ENCODE measurements around the gene ZNF440.
"Not testable (repeated sequence)": the region's sequence is repeated elsewhere in the genome, so short reads cannot be mapped to it uniquely, and the experiment has no call there.

The ZNF440 gene

DNA sequence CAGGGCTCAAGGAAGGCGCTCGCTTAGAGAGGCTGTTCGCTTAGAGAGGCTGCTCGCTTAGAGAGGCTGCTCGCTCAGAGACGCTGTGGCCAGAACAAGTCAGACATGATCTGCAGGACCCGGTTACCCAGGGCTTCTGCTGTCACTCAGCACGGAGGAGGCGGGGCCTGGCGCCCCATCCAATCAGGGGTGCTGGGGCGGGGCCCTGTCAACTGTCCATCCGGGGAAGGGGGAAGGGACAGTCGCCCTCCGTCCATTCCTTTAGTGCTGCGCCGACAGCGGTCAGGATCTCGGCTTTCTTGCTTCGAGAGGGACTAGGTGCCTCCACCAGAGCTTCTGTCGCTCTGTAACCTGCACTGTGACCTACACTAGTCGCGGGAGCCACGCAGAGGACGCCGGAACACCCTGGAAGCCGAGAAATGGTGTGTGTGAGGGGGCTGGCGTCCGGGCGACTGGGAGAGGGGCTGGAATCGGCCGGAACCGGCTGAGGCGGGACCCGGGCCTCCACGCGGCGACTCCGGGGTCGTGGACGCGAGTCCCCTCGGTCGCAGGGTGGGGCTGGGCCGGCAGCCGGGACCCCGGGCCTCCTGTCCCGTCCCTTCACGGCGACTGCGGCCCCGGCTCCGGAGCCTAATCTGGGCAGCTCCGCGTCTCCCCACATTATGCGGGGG, at the start of gene ZNF440:
Gene ZNF440, plus strand, starts transcription at position 245 of the 671 bp plus-strand sequence. Its CDS starts 175 bp downstream, at position 420.
- DNase-seq (ENCODE audit: low read depth in 2 of 2, low spot score in 1 of 2): peak; percentile 65 to 68

DNA sequence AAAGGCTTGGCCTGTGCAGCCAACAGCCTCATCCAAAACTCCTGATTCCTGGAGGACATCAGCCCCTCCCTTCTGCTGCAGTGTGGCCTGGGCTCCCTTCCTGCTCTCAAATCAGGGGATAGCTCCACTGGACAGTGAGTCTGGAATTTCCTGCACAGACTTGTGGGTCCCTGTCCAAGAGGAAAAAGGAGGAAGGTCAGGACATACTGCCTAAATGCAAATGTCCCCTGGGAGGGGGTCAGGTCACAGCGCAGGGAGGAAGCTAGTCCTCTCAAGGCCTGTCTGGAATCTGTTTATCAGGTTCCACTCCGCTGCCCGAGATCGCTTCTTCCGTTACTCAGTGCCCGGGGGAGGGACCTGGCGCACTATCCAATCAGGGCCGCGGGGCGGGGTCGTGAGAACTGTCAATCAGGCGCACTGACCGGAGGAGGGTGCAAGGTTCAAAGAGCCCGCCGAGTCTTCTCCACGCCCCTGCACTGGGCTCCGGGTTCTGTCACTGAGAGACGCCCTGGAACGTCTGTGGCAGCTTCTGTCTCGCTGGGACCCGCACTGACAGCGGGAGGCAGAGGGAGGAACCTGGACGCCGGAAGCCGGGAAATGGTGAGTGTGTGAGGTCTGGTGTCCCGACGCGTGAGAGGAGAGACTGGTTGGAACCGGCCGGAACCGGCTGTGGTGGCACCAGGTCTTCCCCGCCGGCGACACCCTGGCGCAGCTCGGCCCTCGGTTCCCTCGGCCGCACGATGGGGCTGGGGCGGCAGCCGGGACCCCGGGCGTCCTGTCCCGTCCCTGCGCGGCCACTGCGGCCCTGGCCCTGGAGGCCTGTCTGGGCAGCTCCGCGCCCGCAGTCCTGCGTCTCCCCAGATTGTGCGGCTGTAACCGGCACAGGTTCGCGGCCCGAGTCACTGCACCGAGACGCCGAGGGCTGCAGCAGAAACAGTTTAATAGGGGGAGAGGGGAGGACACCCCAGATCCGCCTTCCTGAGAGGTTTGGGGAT, 47.2 kb upstream of the ZNF440 start, which contains the start of gene ZNF441:
Gene ZNF441, plus strand, starts transcription at position 404 of the 995 bp plus-strand sequence. Its CDS starts 194 bp downstream, at position 598.
- peak; percentile 85 to 89 for DNase-seq (ENCODE audit: low read depth in 2 of 2, low spot score in 1 of 2)

DNA sequence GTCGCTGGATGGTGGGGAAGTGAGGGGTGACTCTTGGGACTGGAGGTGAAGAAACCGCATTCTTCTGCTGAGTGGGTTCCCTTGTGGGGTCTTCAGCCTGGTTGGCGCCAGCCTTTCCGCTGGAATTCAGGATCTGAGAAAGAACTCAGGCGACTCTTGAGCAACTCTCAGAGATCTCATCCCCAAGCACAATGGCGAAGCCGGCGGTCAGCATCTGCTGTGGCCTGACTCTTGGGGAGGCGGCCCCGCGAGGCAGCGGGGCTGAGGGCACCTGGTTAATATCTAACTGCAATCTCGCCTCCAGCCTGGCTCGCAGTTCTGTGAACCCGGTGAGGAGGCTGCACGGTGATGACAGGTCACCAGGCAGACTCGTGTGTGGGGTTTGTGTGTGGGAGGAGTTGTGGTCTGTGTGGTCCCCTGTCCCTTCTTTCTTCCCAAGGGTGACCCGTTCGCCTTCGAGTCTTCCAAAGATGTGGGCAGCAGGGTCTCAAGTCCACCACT, 46.4 kb upstream of the ZNF440 start:
- DNase-seq (ENCODE audit: low read depth in 2 of 2, low spot score in 1 of 2): no peak

DNA sequence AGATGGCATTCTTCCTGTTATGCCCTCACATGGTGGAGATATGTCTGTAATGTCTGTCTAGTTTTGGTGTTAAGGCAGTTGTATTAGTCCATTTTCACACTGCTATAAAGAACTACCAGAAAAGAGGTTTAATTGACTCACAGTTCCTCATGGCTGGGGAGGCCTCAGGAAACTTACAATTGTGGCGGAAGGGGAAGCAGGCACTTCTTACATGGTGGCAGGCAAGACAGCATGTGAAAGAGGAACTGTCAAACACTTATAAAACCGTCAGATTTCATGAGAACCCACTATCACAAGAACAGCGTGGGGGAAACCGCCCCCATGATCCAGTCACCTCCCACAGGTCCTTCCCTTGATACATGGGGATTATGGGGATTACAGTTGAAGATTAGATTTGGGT, 44.1 kb upstream of the ZNF440 start:
- DNase-seq (ENCODE audit: low read depth in 2 of 2, low spot score in 1 of 2): no peak

DNA sequence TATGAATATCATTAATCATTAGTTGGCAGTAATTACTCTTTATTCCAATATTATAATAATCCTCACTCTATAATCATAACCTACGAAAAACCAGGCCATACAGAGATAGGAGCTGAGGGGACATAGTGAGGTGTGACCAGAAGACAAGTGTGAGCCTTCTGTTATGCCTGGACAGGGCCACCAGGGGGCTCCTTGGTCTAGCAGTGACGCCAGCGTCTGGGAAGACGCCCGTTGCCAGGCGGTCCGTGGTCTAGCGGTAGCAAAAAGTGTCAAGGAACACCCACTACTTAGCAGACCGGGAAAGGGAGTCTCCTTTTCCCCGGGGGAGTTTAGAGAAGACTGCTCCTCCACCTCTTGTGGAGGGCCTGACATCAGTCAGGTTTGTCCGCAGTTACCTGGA, 42.6 kb upstream of the ZNF440 start:
- DNase-seq (ENCODE audit: low read depth in 2 of 2, low spot score in 1 of 2): not testable (repeated sequence)

DNA sequence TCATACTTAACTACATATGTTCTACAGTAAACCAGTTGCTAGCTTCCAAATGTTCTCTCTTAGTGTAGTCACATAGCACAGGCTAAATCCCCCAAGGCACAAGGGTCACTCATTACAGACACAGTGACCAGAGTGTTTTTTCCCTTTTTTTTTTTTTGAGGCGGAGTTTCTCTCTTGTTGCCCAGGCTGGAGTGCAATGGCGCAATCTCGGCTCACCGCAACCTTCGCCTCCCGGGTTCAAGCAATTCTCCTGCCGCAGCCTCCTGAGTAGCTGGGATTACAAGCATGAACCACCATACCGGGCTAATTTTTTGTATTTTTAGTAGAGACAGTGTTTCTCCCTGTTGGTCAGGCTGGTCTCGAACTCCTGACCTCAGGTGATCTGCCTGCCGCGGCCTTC, 37.4 kb upstream of the ZNF440 start:
- DNase-seq (ENCODE audit: low read depth in 2 of 2, low spot score in 1 of 2): not testable (repeated sequence)

DNA sequence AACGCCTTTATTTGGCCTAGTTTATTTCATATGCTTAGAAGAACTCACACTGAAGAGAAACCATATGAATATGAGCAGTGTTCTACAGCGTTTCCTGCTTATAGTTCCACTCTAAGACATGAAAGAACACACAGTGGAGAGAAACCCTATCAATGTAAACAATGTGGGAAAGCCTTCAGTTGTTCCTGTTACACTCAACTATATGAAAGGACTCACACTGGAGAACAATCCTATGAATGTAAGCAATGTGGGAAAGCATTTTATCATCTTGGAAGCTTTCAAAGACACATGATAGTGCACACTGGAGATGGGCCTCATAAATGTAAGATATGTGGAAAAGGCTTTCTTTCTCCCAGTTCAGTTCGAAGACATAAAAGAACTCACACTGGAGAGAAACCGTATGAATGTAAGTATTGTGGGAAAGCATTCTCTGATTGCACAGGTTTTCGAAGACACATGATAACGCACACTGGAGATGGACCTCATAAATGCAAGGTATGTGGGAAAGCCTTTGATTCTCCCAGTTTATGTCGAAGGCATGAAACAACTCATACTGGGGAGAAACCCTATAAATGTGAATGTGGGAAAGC, 33.5 kb upstream of the ZNF440 start:
- no peak for DNase-seq (ENCODE audit: low read depth in 2 of 2, low spot score in 1 of 2)

DNA sequence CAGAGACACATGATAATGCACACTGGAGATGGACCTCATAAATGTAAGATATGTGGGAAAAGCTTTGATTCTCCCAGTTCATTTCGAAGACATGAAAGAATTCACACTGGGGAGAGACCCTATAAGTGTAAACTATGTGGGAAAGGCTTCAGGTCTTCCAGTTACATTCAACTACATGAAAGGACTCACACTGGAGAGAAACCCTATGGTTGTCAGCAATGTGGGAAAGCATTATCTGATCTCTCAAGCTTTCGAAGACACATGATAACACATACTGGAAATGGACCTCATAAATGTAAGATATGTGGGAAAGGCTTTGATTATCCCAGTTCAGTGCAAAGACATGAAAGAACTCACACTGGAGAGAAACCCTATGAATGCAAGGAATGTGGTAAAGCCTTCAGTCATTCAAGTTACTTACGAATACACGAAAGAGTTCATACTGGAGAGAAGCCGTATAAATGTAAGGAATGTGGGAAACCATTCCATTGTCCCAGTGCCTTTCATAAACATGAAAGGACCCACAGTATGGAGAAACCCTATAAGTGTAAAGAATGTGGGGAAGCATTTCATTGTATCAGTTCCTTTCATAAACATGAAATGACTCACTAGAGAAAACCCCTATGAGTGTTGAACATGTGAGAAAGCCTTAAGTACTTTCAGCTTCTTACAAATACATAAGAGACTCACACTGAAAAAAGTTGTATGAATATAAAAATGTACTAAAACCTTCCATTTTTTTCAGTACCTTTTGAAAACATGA, 32.6 kb upstream of the ZNF440 start:
- no peak for DNase-seq (ENCODE audit: low read depth in 2 of 2, low spot score in 1 of 2)

DNA sequence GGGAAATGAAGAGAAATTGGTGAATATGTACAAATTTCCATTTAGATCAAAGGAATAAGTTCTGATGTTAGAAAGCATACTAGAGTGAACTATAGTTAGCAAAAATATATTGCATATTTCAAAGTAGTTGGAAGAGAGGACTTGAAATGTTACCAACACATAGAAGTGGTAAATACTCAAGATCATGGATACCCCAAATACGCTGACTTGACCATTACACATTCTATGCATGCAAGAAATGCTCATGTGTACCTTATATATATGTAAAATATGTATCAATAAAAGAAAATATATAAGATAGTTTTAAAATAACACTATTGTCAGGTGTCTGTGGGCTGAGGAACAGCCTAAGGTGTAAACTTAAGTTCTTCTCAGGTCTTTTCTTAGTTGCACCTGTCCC, 30.3 kb upstream of the ZNF440 start:
- no peak for DNase-seq (ENCODE audit: low read depth in 2 of 2, low spot score in 1 of 2)

DNA sequence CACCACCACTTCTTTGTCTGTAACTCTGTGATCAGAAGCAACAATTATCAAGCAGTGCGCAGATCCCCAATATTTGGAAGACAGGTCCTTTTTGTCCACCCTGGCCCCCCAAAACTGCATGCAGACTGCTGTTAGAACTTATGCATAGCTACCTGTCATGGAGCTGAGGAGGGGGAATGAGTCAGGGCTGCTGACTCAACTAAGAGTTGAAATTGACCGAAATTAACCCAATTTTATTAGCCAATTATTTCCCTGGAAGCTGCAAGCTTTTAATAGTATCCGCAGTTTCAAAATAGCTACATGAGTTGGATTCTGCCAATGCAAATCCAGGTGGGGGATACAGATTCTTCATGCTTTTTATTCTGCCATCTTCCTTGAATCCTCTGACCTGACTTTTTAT, 29.7 kb upstream of the ZNF440 start:
- DNase-seq (ENCODE audit: low read depth in 2 of 2, low spot score in 1 of 2): no peak

DNA sequence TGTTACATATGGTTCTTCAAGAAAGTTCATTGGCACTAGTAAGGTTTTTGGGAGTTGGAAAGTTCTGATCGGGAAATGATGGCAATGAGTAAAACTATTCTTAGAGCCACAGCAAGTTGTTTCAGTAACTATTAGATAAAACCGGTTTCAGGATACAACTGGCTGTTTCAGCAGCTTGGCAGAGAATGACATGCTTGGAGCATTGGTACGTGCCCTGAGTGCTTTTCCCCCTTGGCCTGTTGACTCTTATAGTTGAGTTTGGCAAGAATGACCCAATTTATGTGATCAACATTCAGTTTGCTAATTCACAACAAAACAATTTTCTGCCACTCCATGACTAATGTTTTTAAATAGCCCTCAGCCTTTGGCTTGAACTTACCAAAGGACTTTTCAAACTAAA, 26.5 kb upstream of the ZNF440 start:
- no peak for DNase-seq (ENCODE audit: low read depth in 2 of 2, low spot score in 1 of 2)

DNA sequence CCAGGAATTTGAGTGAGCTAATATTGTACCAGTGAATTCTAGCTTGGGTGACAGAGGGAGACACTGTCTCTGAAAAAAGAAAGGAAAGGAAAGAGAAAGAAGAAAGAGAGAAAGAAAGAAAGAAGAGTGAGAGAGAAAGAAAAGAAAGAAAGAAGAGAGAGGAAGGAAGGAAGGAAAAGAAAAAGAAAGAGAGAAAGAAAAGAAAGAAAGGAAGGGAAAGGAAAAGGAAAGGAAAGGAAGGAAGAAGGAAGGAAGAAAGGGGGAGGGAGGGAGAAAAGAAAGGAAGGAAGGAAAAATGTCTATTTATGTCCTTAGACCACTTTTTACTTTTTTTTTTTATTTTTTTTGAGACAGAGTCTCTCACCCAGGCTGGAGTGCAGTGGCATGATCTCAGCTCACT, 21.1 kb upstream of the ZNF440 start:
- no peak for DNase-seq (ENCODE audit: low read depth in 2 of 2, low spot score in 1 of 2)

DNA sequence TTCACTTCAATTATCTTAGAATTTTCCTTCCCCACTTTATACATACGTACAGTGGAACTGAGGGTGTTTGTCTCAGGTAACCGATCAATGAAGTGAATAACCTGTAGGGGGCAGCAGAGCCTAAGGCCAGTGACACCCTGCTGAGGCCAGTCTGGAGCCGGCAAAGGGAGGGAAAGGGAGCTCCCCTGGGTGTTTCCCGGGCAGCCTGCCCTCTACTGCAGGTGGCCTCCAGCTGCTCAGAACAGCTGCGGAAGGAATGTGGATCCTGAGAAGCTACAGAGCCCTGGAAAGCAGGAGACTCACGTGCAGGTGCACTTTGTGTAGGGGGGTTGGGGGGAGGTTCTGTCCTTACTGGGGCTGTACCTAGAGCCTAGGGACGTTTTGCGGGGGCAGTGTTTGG, 16.6 kb upstream of the ZNF440 start:
- DNase-seq (ENCODE audit: low read depth in 2 of 2, low spot score in 1 of 2): peak; percentile 50 to 56

DNA sequence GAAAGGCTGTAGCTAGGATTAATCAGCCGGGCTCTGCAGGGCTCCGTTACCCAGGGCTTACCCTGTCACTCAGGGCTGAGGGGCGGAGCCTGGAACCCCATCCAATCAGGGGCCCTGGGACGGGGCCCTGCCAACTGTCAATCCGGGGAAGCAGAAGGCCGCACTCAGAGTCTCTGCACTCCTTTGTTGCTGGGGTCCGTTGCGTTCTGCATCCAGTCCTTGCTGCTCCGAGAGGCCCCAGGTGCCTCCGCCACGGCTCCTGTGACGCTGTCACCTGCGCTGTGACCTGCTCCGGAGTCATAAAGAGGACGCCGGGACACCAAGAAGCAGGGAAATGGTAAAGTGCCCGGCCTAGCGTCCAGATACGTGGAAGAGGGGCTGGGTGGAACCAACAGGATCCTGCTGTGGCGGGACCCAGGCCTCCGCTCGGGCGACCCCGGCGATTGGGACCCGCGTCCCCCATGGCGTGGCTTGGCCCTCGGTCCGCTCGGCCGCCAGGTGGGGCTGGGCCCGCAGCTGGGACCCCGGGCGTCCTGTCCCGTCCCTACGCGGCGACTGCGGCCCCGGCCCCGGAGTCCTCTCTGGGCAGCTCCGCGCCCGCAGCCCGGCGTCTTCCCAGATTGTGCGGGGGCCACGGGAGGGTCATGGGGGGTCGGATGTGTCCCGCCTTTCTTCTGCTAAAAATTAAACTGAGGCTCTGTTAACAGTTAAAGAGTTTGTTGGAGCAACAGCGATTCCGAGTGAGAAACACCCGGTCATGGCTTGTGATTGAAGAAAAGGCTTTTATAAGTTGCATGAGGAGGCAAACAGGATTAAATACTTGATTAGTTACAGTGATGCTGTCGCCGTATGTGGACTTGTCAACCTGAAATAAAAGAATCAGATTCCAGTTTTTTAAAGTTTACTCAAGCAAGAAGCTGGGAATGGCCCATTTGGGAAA, 15.4 kb upstream of the ZNF440 start, which contains the start of gene ZNF491:
Gene ZNF491, plus strand, starts transcription at position 133 of the 940 bp plus-strand sequence. CDS start 7,431 bp downstream, outside the sequence.
- DNase-seq (ENCODE audit: low read depth in 2 of 2, low spot score in 1 of 2): peak; percentile 57 to 65

DNA sequence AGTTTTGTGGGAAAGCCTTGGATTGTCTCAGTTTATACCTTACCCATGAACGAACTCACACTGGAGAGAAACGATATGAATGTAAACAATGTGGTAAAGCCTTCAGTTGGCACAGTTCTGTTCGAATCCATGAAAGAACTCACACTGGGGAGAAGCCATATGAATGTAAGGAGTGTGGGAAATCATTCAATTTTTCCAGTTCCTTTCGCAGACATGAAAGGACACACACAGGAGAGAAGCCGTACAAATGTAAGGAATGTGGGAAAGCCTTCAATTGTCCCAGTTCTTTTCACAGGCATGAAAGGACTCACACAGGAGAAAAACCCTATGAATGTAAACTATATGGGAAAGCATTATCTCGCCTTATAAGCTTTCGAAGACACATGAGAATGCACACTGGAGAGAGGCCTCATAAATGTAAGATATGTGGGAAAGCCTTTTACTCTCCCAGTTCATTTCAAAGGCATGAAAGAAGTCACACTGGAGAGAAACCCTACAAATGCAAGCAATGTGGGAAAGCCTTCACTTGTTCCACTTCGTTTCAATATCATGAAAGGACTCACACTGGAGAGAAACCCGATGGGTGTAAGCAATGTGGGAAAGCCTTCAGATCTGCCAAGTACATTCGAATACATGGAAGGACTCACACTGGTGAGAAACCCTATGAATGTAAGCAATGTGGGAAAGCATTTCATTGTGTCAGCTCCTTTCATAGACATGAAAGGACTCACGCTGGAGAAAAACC, 7.5 kb upstream of the ZNF440 start:
- DNase-seq (ENCODE audit: low read depth in 2 of 2, low spot score in 1 of 2): no peak

DNA sequence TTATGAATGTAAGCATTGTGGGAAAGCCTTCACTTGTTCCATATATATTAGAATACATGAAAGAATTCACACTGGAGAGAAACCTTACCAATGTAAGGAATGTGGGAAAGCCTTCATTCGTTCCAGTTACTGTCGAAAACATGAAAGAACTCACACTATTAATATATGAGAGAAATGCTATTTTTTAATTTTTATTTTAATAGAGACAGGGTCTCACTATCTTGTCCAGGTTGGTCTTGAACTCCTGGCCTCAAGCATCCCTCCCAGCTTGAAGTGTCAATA, 7.0 kb upstream of the ZNF440 start:
- no peak for DNase-seq (ENCODE audit: low read depth in 2 of 2, low spot score in 1 of 2)

DNA sequence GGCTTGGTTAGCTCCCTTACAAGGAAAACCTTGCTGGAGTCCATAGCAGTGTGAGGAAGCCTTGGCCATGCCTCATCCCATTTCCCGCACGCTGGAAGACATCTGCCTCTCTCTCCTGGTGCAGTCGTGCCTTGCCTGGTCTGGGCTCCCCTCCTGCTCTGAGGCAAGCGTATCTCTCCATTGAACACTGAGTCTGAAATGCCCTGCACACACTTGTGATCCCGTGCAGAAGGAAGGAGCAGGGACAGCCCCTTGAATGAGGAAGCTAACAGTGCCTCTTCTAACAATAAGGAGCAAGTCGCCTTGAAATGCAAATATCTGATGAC, 407 bp upstream of the ZNF440 start:
- DNase-seq (ENCODE audit: low read depth in 2 of 2, low spot score in 1 of 2): no peak

DNA sequence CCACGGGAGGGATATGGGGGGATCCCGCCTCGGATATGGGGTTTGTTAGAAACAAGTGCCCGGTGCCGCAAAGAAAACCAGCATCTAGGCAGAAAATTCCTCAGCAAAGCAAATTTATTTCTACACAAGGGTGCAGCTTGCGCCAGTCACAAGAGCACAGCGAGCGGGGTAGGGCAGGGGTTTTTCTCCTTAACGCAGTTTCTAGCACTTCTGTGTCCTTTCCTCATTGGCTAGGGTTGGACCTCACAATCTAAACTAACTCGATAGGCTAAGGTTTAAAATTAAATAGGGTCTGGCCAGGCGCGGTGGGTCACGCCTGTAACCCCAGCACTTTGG, 595 bp downstream of the ZNF440 start:
- no peak for DNase-seq (ENCODE audit: low read depth in 2 of 2, low spot score in 1 of 2)

DNA sequence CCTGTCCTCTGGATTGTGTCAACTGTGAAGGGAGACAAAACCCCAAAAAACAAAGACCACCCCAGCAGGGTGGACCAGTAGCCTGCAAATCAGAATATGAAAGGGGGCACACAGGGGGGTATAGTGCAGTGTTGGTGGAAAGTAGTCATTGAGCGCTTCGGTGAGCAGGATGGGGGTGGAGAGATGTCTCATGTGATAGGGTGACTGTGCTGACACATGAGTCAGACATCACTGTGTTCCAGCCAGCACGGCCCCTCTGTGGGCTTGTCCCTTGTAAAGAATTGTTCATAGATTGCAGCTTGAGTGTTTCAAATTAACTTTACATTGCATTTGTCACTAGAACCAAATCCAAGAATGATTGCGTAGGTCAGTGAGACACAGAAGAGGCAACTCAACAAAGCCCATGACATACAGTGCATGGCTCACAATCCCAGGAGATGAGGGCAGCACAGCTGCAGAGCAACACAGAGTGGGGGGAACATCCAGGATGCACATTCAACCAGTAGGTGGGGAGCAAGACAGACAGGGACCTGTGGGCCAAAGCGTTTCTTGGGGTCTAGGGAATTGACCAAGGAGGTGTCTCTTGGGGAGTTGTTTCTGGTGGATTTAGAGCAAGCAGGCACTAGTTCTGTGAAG, 7.5 kb downstream of the ZNF440 start:
- DNase-seq (ENCODE audit: low read depth in 2 of 2, low spot score in 1 of 2): no peak

Data from stimulated activated CD8-positive, alpha-beta memory T cell treated with anti-CD3 and anti-CD28 coated beads, Interleukin-4, amount 100 ng/mL, for 4 hours (primary cell).